Activated T-helper 1 cell treated with anti-CD3 and anti-CD28 coated beads, Interleukin-12 subunit alpha, Interleukin-12 subunit beta, Interleukin-2, Interleukin-4 antibody, amounts not matched to agents 30 ng/mL and 10 ng/mL and 1 ng/mL, durations not matched to agents 14 hours and 24 hours and 36 hours (primary cell): Measurements from ENCODE around the gene IRS1. TPM values are rescaled to one million over a fixed set of nuclear protein-coding genes. Genes with fewer than 3 reads are reported as not detected.
A peak's percentile ranks its signal among the peaks of the same experiment; 100 is the strongest.

Source experiments
- DNase-seq: peaks from one replicate; pipeline ENCODE4 v3.0.0; 2021; ENCODE audit warnings: low spot score
- H3K27ac Mint-ChIP-seq: one replicate; pipeline ENCODE4 v1.8.0; 2021; ENCODE audit warnings: mild to moderate bottlenecking, mixed read lengths
- H3K27me3 Mint-ChIP-seq: one replicate; pipeline ENCODE4 v1.8.0; 2022; ENCODE audit warnings: mild to moderate bottlenecking, moderate library complexity, mixed read lengths; ENCODE audit not compliant: insufficient read depth
- H3K36me3 Mint-ChIP-seq: one replicate; pipeline ENCODE4 v1.8.0; 2021; ENCODE audit warnings: low read depth, mixed read lengths
- H3K4me1 Mint-ChIP-seq: one replicate; pipeline ENCODE4 v1.8.0; 2021; ENCODE audit warnings: low read depth, mixed read lengths
- H3K4me3 Mint-ChIP-seq: one replicate; pipeline ENCODE4 v1.8.0; 2021; ENCODE audit warnings: mild to moderate bottlenecking, moderate library complexity, mixed read lengths
- H3K9me3 Mint-ChIP-seq: one replicate; pipeline ENCODE4 v1.8.0; 2021; ENCODE audit warnings: mixed read lengths
- intact Hi-C: fragments of 100-400 bp; cut with micrococcal nuclease; formaldehyde crosslinking; loops from one replicate; pipeline ENCODE4 v1.15.1; 2024
- total RNA-seq: library from RNA; stranded (reverse); gene quantifications from 2 replicates; pipeline ENCODE4 v1.2.3, GENCODE V29; 2022

Gene IRS1
- total RNA-seq, 1 donor from 2014 or later = 3.8 TPM

DNA sequence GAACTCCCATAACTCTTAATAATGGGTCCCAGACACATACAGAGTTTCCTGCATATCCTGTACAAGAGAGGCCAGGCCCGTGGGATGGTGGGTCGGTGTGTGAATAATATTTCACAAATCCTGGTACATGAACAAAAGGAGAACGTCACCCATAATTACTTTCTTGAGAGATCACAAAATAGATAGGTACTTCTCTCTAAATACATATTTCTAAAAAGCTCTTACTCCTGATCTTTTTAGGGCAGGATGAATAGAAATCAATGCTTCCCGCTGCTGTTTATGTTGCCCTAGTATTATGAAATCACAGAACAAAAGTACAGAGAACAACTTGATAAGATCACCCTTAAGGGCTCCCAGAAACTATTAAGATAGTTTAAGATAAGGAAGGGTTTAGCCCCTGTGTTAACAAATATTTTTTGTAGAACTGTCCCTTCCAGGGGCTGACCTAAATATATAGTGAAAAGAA lies 5.4 kb downstream of the IRS1 start:
- Mint-ChIP-seq H3K4me1 (peaks cover 59% of the 10 kb centered on the region), H3K4me3 (peak overlapping the region; percentile 54), H3K27me3 (no peaks in the 10 kb centered on the region), H3K36me3 (peaks cover 13% of the 10 kb centered on the region), H3K27ac (no peak overlapping the region), H3K9me3 (no peaks in the 10 kb centered on the region)
- intact Hi-C loops = loop anchor here (5.0 to 10.0 kb wide), 2 partner anchors 533 to 1859 kb away; partner anchors contain the start of gene MFF
- DNase-seq = no peak

DNA sequence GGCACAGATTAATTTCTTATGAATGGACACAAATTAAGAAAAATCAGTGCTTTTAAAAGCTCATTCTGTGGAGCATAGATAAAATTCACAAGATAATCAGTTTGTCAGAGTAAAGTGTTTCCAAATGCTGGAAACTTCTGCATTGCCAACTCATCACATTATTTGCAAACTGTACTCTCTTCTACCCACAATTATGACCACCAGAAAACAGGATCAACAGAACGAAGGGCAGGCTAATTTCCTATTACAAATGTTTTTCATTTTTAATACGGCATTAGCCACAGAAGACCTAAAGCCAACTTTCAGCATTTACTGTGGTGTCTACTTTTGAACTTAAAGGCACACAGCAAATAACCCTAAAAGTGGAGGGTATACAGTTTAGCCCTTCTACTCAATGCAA lies 6.0 kb downstream of the IRS1 start:
- Mint-ChIP-seq H3K27me3 (no peaks in the 10 kb centered on the region), H3K4me1 (peaks cover 65% of the 10 kb centered on the region), H3K9me3 (no peaks in the 10 kb centered on the region), H3K36me3 (peaks cover 13% of the 10 kb centered on the region), H3K4me3 (peak overlapping the region; percentile 54), H3K27ac (no peak overlapping the region)
- intact Hi-C loops = loop anchor here (5.0 to 10.0 kb wide), 2 partner anchors 534 to 1859 kb away; partner anchors contain the start of gene MFF
- DNase-seq = no peak

DNA sequence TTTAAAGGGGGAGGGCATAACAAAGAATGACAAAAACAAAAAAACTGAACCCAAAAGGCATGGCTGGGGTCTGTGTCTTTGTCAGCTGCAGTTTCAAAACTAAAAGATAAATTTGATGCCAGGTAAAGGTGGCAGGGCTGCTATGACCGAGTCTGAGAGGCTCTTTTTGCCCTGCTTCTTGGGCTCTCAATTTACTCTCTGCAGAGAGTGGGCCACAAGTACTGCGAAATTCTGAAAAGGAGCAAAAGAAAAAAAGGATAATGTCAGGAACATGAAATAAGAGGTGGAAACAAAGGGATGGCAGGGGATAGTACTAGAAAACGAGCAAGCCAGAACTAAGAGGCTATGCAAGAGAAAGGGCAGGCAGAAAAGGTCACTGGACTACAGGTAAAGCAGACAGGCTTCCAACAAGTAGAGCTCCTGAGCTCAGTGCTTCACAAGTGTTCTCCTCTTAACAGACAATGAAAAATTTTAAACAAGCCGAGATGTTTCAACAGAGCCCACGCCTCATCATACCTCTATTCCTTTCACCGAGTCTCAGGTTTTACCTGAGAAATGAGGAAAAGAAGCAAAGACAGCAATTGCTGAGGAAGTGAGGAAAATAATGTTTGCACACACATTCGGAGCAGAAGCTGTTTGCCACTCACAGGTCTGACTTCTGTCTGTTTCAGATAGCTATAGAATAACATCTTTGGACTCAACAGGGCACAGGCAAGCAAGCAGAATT lies 7.3 kb downstream of the IRS1 start:
- peak overlapping the region; percentile 60 for H3K4me3 Mint-ChIP-seq
- H3K9me3 Mint-ChIP-seq = no peaks in the 10 kb centered on the region
- H3K4me1 Mint-ChIP-seq = peaks cover 66% of the 10 kb centered on the region
- peaks cover 16% of the 10 kb centered on the region for H3K36me3 Mint-ChIP-seq
- peak overlapping the region; percentile 54 for H3K27ac Mint-ChIP-seq
- intact Hi-C loops = loop anchor here (5.0 to 10.0 kb wide), 2 partner anchors 535 to 1858 kb away; partner anchors contain the start of gene MFF
- H3K27me3 Mint-ChIP-seq = no peaks in the 10 kb centered on the region
- DNase-seq = no peak

DNA sequence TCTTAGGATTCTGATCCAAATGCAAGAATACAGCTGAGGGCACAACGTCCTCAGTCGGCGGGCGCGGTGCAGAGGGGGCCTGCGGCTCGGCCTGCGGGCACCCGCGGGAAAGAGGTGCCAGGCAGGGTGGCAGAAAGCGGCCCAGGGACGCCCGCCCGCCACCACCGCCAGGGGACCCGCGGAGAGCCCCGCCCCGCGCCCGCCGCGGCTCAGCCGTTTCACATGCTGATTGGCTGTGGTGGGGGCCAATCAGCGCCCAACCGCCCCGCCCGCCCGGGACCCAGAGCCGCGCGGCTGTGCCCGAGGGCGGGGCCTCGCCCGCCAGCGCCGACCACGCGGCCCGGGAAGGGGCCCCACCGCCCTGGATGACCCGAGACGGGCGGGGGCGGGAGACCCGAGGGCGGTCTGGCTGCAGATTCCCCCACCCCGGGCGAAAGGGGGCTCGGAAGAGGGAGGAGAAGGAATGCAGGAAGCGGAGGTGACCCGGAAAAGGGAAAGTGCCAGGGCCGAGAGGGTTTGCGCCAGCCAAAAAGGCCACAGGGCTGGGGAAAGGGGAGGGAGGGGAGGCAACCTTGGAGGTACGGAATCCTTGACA lies 8.0 kb downstream of the IRS1 start:
- H3K4me1 Mint-ChIP-seq = peaks cover 61% of the 10 kb centered on the region
- H3K27ac Mint-ChIP-seq = peak overlapping the region; percentile 97
- H3K36me3 Mint-ChIP-seq = peaks cover 17% of the 10 kb centered on the region
- H3K9me3 Mint-ChIP-seq = no peaks in the 10 kb centered on the region
- H3K4me3 Mint-ChIP-seq = peak overlapping the region; percentile 89
- no peaks in the 10 kb centered on the region for H3K27me3 Mint-ChIP-seq
- peak; percentile 89 for DNase-seq
- intact Hi-C loops = loop anchor here (1.0 to 10.0 kb wide), 8 partner anchors 8 to 1857 kb away; partner anchors contain the start of genes IRS1 and MFF

DNA sequence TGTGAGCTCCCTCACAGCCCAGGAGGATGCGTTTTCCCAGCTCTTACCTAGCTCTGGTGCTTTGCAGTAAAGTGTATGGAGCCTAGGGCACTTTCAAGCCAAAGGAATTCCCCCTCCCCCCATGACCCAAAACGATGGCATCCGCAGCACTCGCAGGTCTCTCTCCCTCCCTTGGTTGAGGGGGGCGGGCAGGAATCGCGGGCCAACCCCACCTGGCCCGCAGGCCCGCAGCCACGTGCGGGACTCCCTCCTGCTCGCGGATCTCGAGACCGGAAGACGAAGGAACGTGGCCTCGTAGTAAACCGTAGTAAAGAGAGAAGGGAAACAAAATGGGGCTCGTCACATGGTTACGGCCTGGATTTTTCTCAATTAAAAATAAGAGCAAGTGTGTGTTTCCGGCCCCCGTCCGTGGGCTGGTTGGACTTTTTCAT lies 8.5 kb downstream of the IRS1 start:
- Mint-ChIP-seq H3K27me3 (no peaks in the 10 kb centered on the region), H3K36me3 (peaks cover 15% of the 10 kb centered on the region), H3K4me1 (peaks cover 56% of the 10 kb centered on the region), H3K27ac (peak overlapping the region; percentile 97), H3K9me3 (peaks cover under 1% of the 10 kb centered on the region), H3K4me3 (peak overlapping the region; percentile 89)
- intact Hi-C loops = loop anchor here (1.0 to 10.0 kb wide), 8 partner anchors 8 to 1856 kb away; partner anchors contain the start of genes IRS1 and MFF
- DNase-seq = no peak

DNA sequence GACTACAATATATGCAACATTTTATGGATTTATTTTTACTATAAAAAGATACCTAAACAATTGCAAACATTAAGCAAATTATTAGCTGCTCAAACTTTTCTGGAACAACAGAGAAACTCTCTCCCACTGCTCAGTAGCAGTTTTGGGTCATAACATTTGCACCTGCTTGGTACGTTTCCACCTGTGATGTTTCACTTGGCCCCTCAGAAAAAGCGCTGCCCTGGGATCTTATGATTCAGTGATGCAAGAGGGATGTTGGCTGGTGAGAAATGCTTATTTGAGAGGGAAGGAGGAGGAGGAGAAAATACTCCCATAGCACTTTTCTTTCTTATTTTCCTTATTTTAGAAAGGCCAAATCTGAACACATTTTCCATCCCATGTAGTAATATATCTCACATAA lies 9.2 kb downstream of the IRS1 start:
- no peak for DNase-seq
- peak overlapping the region; percentile 70 for H3K27ac Mint-ChIP-seq
- H3K4me3 Mint-ChIP-seq = peak overlapping the region; percentile 89
- H3K9me3 Mint-ChIP-seq = peaks cover 4% of the 10 kb centered on the region
- H3K36me3 Mint-ChIP-seq = peaks cover 18% of the 10 kb centered on the region
- H3K27me3 Mint-ChIP-seq = no peaks in the 10 kb centered on the region
- intact Hi-C loops = loop anchor here (2.0 to 10.0 kb wide), 5 partner anchors 18 to 1856 kb away; partner anchors contain the start of gene MFF
- H3K4me1 Mint-ChIP-seq = peaks cover 54% of the 10 kb centered on the region

DNA sequence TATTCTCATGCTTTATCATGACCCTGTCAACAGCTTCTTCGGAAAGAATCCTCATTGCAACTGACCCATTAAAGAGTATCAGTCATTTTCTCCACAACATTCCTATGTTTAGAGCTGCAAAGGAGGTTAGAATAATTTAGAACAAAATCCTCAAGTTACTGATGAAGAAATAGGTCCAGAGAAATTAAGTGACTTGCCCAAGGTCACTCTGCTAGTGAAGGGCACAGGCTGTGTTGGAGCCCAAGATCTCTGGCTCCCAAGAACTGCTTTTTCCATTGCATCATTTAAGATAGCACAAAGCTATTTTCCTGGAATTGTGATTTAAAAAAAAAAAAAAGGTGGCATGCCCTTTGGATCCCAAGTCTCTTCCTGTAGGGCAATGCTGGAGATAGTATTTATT lies 9.6 kb downstream of the IRS1 start:
- Mint-ChIP-seq H3K4me1 (peaks cover 54% of the 10 kb centered on the region), H3K9me3 (peaks cover 4% of the 10 kb centered on the region), H3K4me3 (peak overlapping the region; percentile 89), H3K36me3 (peaks cover 18% of the 10 kb centered on the region), H3K27me3 (no peaks in the 10 kb centered on the region), H3K27ac (peak overlapping the region; percentile 65)
- no peak for DNase-seq
- intact Hi-C loops = loop anchor here (2.0 to 10.0 kb wide), 5 partner anchors 17 to 1855 kb away; partner anchors contain the start of gene MFF

DNA sequence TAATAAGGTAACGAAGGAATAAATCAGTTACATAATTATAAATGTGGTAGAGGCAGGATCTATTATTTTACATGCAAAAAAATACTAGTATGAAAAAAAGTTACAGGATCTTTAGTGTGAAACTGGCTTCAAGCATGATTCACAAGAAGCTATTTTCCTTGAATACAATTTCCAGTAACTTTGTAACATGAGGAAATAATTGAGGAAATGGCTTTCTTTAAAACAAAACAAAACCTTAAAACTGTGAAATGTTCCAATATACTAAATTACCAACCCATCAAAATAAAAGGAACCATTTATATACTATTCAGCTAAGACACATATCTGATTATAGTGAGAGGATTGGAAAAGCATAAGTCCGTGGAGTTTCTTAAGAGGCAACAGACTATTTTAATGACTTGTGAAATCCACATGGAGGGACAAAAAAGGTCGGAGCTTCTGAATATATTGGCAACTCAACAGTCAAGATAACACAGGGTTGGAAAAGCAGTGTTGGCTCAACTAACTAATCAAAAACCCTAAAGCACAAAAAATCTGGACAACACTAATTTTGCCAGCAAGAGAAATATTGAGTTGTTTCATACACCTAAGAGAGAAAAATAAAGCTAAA lies 10.6 kb downstream of the IRS1 start:
- intact Hi-C loops = no loop called here
- Mint-ChIP-seq H3K27ac (no peak overlapping the region), H3K4me3 (peak overlapping the region; percentile 40), H3K9me3 (peaks cover 5% of the 10 kb centered on the region), H3K27me3 (no peaks in the 10 kb centered on the region), H3K4me1 (peaks cover 44% of the 10 kb centered on the region), H3K36me3 (peaks cover 14% of the 10 kb centered on the region)
- no peak for DNase-seq

DNA sequence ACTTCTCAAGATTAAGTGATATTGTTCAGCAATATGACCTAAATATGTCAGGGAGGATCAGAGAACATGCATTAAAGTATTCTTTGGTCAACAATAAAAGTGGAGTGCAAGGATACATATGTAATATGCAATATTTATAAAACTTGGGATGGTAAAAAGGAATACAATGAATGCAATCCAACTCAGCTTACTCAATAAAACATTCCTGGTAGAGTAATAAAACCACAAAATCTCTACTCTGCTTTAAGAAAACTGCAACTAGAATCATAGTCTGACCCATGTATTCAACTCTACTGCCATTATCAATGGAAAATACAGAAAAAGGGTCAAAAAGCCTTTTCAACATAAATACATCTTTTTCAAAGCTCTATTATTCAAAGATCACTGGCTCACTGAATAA lies 11.6 kb downstream of the IRS1 start:
- H3K4me3 Mint-ChIP-seq = no peak overlapping the region
- peaks cover 12% of the 10 kb centered on the region for H3K9me3 Mint-ChIP-seq
- H3K27ac Mint-ChIP-seq = no peak overlapping the region
- no peaks in the 10 kb centered on the region for H3K27me3 Mint-ChIP-seq
- peaks cover 18% of the 10 kb centered on the region for H3K36me3 Mint-ChIP-seq
- peaks cover 38% of the 10 kb centered on the region for H3K4me1 Mint-ChIP-seq
- no peak for DNase-seq
- intact Hi-C loops = no loop called here

DNA sequence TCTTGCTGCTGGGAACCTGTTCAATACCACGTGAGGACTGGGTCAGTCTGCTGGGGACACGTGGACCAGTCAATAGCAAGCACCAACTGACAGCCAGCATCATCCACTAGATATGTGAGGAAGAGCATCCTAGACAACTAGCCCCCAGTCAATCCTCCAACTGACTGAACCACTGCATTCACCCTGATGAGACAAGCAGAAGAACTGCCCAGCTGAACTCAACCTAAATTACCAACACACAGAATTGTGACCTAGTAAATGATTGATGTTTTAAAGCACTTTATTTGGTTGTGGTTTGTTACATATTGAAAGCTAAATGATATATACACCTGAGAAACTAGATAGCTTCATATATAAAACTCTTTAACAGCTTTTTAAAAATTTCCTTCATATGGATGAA lies 15.7 kb downstream of the IRS1 start:
- peaks cover 16% of the 10 kb centered on the region for H3K36me3 Mint-ChIP-seq
- no peak overlapping the region for H3K27ac Mint-ChIP-seq
- intact Hi-C loops = no loop called here
- no peaks in the 10 kb centered on the region for H3K27me3 Mint-ChIP-seq
- H3K4me1 Mint-ChIP-seq = peaks cover 5% of the 10 kb centered on the region
- H3K4me3 Mint-ChIP-seq = no peak overlapping the region
- H3K9me3 Mint-ChIP-seq = peaks cover 13% of the 10 kb centered on the region
- DNase-seq = no peak

DNA sequence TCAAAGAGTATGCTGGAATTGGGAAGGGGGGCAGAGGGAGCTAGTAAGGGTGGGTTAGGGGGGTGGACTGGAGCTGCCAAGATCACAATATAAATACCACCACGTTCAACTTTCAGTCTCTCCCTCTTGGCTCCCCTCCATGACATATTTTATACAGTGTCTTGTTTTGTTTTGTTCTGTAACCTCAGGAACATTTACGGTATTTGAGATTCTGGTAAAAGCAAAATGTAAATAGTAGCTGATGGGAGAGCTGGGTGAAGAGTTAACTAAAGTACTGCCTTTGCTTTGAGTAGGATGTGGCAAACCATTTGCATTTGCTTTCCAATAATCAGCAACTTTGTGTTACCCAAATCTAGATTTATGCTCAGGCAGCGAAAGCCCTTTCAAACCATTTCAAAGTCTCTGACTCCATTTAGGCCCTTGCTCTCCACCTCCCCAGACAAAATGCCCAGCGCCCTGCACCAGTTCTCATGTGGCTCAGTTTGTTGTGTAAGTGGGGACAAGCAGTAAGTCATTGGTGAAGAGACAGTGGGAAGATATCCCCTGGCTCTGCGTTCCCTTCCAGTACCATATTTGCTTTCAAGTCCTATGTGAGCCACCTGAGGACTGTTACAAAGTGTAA lies 17.4 kb downstream of the IRS1 start:
- H3K4me3 Mint-ChIP-seq = no peak overlapping the region
- no peak overlapping the region for H3K27ac Mint-ChIP-seq
- H3K4me1 Mint-ChIP-seq = no peaks in the 10 kb centered on the region
- peaks cover 16% of the 10 kb centered on the region for H3K36me3 Mint-ChIP-seq
- no peak for DNase-seq
- H3K9me3 Mint-ChIP-seq = peaks cover 13% of the 10 kb centered on the region
- intact Hi-C loops = no loop called here
- no peaks in the 10 kb centered on the region for H3K27me3 Mint-ChIP-seq

DNA sequence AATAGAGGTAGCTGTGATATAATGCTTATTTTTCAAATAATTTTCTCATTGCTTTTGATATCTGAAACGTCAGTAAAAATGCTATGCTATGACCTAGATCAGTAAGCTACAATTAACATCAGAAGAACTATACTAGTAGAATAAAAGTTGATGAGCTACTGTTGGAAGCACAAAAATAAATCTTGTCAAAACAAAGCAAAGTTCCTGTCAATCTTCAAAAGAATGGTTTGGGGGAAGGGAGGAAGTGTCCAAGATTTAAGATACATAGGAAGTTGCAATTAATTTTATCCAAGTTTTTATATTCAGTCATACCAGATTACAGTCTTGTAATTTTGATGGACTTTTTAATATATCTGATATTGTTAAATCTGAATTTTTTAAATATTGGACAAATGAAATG lies 19.2 kb downstream of the IRS1 start:
- no peaks in the 10 kb centered on the region for H3K4me1 Mint-ChIP-seq
- DNase-seq = no peak
- no peaks in the 10 kb centered on the region for H3K27me3 Mint-ChIP-seq
- H3K4me3 Mint-ChIP-seq = no peak overlapping the region
- intact Hi-C loops = no loop called here
- peaks cover 16% of the 10 kb centered on the region for H3K36me3 Mint-ChIP-seq
- H3K9me3 Mint-ChIP-seq = peaks cover 16% of the 10 kb centered on the region
- H3K27ac Mint-ChIP-seq = no peak overlapping the region
